Endothelial cell (in vitro differentiated cells): Measurements from ENCODE around the gene PLAGL2. TPM values are rescaled to one million over a fixed set of nuclear protein-coding genes. Genes with fewer than 3 reads are reported as not detected.

ENCODE experiments used
- DNase-seq: peaks from one replicate; pipeline ENCODE4 v3.0.0; 2021; ENCODE audit warnings: low spot score
- H3K27ac Mint-ChIP-seq: one replicate; pipeline ENCODE4 v1.8.0; 2021; ENCODE audit warnings: mixed read lengths, inconsistent platforms; ENCODE audit not compliant: unreplicated experiment
- H3K27me3 Mint-ChIP-seq: one replicate; pipeline ENCODE4 v1.8.0; 2021; ENCODE audit warnings: mild to moderate bottlenecking, moderate library complexity, mixed read lengths, inconsistent platforms; ENCODE audit not compliant: unreplicated experiment
- H3K36me3 Mint-ChIP-seq: one replicate; pipeline ENCODE4 v1.8.0; 2021; ENCODE audit warnings: mild to moderate bottlenecking, low read depth, mixed read lengths, inconsistent platforms; ENCODE audit not compliant: unreplicated experiment
- H3K4me1 Mint-ChIP-seq: one replicate; pipeline ENCODE4 v1.8.0; 2021; ENCODE audit warnings: mild to moderate bottlenecking, mixed read lengths, inconsistent platforms; ENCODE audit not compliant: unreplicated experiment
- H3K4me3 Mint-ChIP-seq: one replicate; pipeline ENCODE4 v1.8.0; 2021; ENCODE audit warnings: mild to moderate bottlenecking, mixed read lengths, inconsistent platforms; ENCODE audit not compliant: unreplicated experiment
- H3K9me3 Mint-ChIP-seq: one replicate; pipeline ENCODE4 v1.8.0; 2021; ENCODE audit warnings: mixed read lengths, inconsistent platforms; ENCODE audit not compliant: unreplicated experiment
- CTCF ChIP-seq: fragments of 200-600 bp; sonication (generic); IDR thresholded peaks from one replicate; pipeline ENCODE4 v1.5.0; 2021; ENCODE audit warnings: antibody characterized with exemption; ENCODE audit not compliant: unreplicated experiment
- total RNA-seq: library from RNA; stranded (reverse); fragmentation: NEBNext Ultra II Directional; extraction: Animal tissue kit (Norgen Biotek cat#: 25700); gene quantifications from one replicate; pipeline ENCODE4 v1.2.1, GENCODE V29; 2021; ENCODE audit not compliant: unreplicated experiment

Gene PLAGL2
- total RNA-seq, 1 donor from 2014 or later: 23.7 TPM

DNA sequence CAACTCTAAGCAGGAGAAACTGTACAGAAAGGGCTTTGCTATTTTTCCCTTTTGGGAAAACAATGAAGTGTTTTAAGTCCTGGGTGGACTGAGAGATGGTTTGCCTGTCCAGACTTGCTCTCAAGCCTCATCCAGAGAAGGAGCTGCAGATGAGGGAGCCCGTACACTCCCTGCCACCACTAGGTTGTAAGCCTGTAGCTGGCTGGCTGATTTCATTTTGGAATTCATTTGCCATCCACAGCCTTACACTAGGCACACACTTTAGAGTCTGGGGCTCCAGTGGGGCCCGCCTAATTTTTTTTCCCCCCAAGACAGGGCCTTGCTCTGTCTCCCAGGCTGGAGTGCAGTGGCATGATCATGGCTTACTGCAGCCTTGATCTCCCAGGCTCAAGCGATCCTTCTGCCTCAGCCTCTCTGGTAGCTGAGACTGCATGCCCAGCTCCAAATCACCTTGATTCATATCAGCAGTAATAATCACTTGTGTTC is 28.5 kb upstream of the PLAGL2 start:
- H3K4me3 Mint-ChIP-seq: no peak overlapping the region
- H3K36me3 Mint-ChIP-seq: peaks cover 35% of the 10 kb centered on the region
- peaks cover 21% of the 10 kb centered on the region for H3K4me1 Mint-ChIP-seq
- no peak for DNase-seq
- H3K27ac Mint-ChIP-seq: no peak overlapping the region
- peaks cover 4% of the 10 kb centered on the region for H3K27me3 Mint-ChIP-seq
- no peaks in the 10 kb centered on the region for H3K9me3 Mint-ChIP-seq
- TF ChIP-seq CTCF: no peak

- peaks cover 41% of the 10 kb centered on the region for H3K36me3 Mint-ChIP-seq
- TF ChIP-seq CTCF: no peak
- no peaks in the 10 kb centered on the region for H3K9me3 Mint-ChIP-seq
- H3K27ac Mint-ChIP-seq: no peak overlapping the region
- H3K27me3 Mint-ChIP-seq: peaks cover 8% of the 10 kb centered on the region
- DNase-seq: no peak
- peaks cover 21% of the 10 kb centered on the region for H3K4me1 Mint-ChIP-seq
- peak overlapping the region; percentile 42 for H3K4me3 Mint-ChIP-seq
Observed at GRCh38 chr20:32235331-32236047, 27.9 kb upstream of the PLAGL2 start.

DNA sequence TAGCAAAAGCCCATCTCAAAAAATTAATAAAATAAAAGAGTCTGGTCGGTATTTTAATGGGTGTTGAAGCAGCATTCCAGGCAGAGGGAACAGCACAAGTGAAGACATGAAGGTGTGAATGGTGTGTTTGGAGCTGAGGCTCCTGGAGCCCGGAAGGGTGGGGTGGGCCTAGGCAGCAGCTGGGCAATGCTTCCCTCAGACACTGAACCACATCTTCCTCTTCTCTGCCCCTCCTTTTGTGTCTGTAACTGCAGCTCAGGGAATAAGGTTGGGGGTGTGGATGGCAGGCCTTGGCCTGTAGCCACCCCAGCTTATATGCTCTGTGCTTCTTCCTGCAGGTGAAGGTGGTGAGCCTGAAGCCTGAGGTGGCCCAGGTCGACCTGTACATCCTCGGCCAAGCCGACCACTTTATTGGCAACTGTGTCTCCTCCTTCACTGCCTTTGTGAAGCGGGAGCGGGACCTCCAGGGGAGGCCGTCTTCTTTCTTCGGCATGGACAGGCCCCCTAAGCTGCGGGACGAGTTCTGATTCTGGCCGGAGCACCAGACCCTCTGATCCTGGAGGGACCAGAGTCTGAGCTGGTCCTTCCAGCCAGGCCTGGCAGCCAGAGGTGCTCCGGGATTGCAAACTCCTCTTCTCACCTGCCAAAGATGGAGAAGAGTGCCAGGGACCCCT is 26.7 kb upstream of the PLAGL2 start:
- peaks cover 8% of the 10 kb centered on the region for H3K27me3 Mint-ChIP-seq
- H3K4me1 Mint-ChIP-seq: peaks cover 21% of the 10 kb centered on the region
- H3K27ac Mint-ChIP-seq: no peak overlapping the region
- DNase-seq: no peak
- no peak overlapping the region for H3K4me3 Mint-ChIP-seq
- H3K36me3 Mint-ChIP-seq: peaks cover 41% of the 10 kb centered on the region
- no peaks in the 10 kb centered on the region for H3K9me3 Mint-ChIP-seq
- no peak for TF ChIP-seq CTCF

DNA sequence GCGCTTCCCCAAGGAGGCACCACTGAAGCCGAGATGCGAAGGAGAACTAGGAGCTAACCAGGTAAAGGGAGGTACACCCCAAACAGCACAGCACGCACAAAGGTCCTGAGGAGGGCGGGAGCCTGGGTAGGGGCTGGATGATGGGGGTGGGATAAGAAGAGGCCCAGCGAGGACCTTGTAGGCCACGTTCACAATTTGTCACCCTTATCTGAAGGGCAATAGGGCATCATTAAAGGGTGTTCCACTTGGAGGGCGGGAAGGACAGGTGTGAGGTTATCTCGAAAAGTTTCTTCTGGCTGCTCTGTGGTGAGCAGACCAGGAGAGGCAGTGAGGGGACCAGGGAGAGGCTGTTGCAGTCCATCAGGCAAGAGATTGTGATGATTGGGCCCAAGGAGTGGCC is 25.7 kb upstream of the PLAGL2 start:
- Mint-ChIP-seq H3K4me1 (peaks cover 21% of the 10 kb centered on the region), H3K36me3 (peaks cover 43% of the 10 kb centered on the region), H3K4me3 (peak overlapping the region; percentile 65), H3K27ac (peak overlapping the region; percentile 48), H3K27me3 (peaks cover 8% of the 10 kb centered on the region), H3K9me3 (no peaks in the 10 kb centered on the region)
- TF ChIP-seq CTCF: no peak
- DNase-seq: no peak

DNA sequence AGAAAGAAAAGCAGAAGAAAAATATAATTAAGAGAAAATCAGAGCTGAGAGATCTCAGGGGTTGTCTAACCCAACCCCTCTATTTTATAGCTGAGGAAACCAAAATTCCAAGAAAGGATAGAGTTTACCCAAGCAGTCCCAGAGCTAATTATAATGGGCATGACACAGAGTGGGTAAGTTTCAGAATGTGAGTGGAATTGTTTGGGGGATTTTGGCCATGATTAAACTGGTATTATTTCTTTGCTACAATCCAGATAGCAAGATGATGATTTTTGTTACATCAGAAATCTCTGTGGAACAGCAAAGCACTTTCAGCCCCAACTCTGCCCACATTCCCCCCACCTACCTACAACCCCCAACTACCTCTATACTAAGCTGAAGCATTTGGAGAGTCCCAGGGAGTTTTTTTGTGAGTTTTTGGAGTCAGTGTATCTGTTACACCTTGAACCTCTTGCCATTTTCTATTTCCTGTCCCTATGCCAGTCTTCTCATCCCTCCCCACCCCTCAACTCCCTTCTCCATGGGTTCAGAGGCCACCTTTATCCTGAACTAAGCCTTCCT is 24.9 kb upstream of the PLAGL2 start:
- Mint-ChIP-seq H3K4me3 (no peak overlapping the region), H3K9me3 (no peaks in the 10 kb centered on the region), H3K27ac (peak overlapping the region; percentile 95), H3K4me1 (peaks cover 21% of the 10 kb centered on the region), H3K36me3 (peaks cover 47% of the 10 kb centered on the region), H3K27me3 (peaks cover 8% of the 10 kb centered on the region)
- no peak for DNase-seq
- TF ChIP-seq CTCF: no peak
